Measurements from ENCODE around the gene KCNQ4.

KCNQ4 gene

DNA sequence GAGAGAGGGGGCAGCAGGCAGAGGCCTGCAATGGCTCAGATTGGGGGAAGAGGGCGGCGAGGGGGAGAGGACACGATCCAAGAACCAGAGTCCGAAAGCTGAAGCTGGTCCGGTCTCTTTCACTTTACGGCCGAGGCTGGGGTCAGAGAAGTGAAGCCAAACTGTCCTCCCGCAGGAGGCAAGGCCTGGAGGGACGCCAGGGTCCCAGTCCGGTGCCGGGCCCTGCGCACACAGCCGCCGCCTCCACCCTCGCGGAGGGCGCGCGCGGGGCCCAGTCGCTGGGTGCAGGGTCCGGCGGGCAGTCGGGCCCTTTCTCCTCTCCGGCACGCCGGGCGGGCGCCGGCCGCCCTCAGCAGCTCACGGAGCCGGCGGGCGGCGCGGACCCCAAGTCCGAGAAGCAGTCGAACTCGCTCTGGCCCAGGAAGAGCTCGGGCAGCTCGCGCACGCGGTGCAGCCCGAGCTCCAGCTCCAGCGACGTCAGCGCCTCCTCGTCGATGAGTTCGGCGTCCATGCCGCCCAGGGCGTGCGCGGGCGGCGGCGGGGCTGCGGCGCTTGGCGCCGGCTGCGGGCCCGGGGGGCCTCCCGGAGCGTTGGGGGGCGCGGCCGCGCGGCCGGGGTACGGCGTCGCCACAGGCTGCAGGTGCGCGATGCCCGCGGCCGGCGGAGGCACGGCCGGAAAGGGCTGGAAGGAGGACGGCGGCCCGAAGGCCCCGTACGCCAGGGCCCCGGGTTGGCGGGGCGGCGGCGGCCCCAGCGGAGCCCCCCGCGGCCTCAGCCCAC is 77.8 kb downstream of the KCNQ4 start:
- no peak for DNase-seq (ENCODE audit: low read depth)

GRCh38 chr1:40862008-40862863 is 78.6 kb downstream of the KCNQ4 start, which contains the start of gene CITED4:
CITED4 (minus strand) TSS chr1:40862363; CDS start chr1:40862127, 236 bp downstream.
- DNase-seq (ENCODE audit: low read depth) = peak; percentile 84

GRCh38 chr1:40868051-40868723 is 84.6 kb downstream of the KCNQ4 start:
- DNase-seq (ENCODE audit: low read depth) = no peak

DNA sequence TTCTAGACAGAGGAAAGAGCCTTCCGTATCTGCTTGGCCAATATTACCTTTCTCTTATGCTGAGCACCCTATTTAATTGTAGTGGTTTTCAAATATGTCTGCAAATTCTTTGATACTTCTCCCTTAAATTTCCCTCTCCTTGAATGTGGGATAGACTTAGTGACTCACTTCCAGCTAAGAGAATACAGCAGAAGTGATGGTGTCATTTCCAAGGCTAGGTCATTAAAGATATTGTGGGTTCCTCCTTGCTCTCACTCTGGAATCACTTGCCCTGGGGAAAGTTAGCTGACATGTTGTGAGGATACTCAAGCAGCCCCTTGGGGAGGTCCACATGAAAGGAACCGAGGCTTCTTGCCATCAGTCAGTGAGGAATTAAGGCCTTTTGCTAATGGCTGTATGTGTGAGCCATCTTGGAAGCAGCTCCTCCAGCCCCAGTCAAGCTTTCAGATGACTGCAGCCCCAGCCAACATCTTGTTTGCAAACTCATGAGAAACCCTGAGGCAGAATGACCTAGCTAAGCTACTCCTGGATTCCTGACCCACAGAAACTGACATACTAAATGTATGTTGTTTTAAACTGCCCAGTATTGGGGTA is 86.6 kb downstream of the KCNQ4 start:
- DNase-seq (ENCODE audit: low read depth) = no peak

GRCh38 chr1:40872276-40872675 is 88.7 kb downstream of the KCNQ4 start:
- no peak for DNase-seq (ENCODE audit: low read depth)

GRCh38 chr1:40873863-40874472 is 90.4 kb downstream of the KCNQ4 start:
- no peak for DNase-seq (ENCODE audit: low read depth)

- DNase-seq (ENCODE audit: low read depth) = no peak
Observed at GRCh38 chr1:40876436-40876761, 92.8 kb downstream of the KCNQ4 start.

GRCh38 chr1:40876891-40877290 is 93.3 kb downstream of the KCNQ4 start:
- no peak for DNase-seq (ENCODE audit: low read depth)

GRCh38 chr1:40877698-40878097 is 94.1 kb downstream of the KCNQ4 start:
- DNase-seq (ENCODE audit: low read depth) = peak; percentile 81

- no peak for DNase-seq (ENCODE audit: low read depth)
Observed at GRCh38 chr1:40878906-40879305, 95.3 kb downstream of the KCNQ4 start.

- DNase-seq (ENCODE audit: low read depth) = no peak
Observed at GRCh38 chr1:40879482-40880175, 96.0 kb downstream of the KCNQ4 start.

DNA sequence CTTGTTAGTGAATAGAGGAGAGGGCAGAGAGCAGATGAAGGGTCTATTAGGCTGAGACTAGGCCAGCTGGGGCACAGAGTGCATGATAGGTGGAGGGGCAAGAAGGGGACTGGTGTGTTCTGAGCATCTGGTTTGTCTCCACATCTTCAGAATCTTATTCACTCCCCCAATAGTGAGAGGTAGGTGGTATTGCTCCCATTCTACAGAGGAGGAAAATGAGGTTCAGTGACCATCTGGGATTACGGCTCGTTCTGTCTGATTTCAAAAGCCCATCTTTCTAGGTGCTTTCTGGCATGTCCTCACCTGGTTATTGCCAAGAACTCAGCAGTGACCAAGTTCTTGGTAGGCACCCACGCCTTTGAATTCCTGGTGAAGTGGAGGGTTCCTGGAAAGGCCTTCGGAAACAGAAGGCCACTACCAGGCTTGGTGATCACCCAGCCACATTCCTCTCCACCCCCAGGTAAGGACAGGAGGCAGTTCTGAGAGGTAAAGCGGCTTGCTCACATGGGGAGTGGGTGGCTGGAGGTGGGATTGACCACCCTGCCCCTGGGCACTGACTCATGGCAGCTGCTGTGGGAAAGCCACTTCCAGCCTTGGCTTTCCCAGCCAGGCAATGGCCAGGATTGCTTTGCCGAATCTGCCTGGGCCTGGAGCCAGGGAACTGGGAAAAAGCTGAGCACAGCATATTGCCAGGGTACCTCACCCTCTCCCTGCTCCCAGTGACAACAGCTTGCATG is 97.4 kb downstream of the KCNQ4 start:
- no peak for DNase-seq (ENCODE audit: low read depth)

GRCh38 chr1:40884055-40884795 is 100.6 kb downstream of the KCNQ4 start:
- no peak for DNase-seq (ENCODE audit: low read depth)

DNA sequence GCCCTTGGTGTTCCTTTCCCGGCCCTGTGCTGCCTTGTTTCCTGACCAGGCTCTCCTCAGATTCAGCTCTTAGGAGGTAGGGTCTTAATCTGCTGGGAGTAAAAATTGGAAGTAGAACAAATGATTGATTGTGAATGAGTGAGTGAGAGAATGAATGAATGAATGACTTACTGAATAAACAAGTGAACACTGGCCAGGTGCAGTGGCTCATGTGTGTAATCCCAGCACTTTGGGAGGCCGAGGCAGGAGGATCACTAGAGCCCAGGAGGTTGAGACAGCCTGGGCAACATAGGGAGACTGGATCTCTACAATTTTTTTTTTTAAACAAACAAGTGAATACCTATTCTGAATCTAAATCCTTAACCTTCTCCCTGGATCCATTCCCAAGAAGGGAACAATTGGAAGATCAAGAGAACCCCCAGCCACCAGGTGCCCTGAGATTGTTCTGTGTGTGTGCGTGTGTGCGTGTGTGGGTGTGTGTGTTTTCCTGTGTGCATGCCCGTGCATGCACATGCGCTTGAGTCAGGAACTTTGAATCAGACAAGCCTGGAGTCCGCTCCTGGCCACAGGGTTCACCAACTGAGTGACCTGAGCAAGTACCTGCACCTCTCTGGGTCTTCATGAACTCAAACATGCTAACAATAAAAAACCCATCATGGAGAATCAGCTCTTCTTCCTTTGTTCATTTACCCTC is 102.9 kb downstream of the KCNQ4 start:
- DNase-seq (ENCODE audit: low read depth) = no peak

GRCh38 chr1:40887012-40887378 is 103.4 kb downstream of the KCNQ4 start:
- DNase-seq (ENCODE audit: low read depth) = no peak

DNA sequence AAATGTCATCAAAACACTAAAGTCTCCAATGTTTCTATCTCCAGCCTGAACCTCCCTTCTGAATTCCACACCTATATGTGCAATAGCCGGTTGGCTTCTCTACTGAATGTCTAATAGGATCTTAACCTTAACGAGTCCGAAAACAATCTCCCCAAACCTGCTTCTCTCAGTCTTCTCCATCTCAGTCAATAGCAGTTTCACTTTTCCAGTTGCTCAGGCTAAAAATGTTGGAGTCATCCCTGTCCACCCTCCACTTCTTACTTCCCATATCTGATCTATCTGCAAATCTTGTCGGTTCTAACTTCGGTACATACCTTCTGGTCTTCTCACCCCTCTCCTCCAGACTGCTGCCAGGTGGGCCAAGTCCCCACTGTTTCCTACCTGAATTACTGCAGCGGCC is 104.1 kb downstream of the KCNQ4 start:
- no peak for DNase-seq (ENCODE audit: low read depth)
